HCT116 (cell line): ENCODE results near the gene EIF4E1B.

Experiments
- CTCF ChIP-seq, 3 experiments: fragments of 200-600 bp in 1 of 3; sonication (generic) in 1 of 3; IDR thresholded peaks in 2 of 3; conservative IDR thresholded peaks in 1 of 3; 2 replicates each; pipeline ENCODE4 v1.5.1; 2012 to 2017; ENCODE audit warnings: low read depth in 2 of 3, low read length in 2 of 3, antibody characterized with exemption in 1 of 3, borderline replicate concordance in 1 of 3, control low read depth in 1 of 3, mild to moderate bottlenecking in 1 of 3, mixed read lengths in 1 of 3, mixed run types in 1 of 3, moderate library complexity in 1 of 3; ENCODE audit not compliant: insufficient read depth in 1 of 3
- POLR2AphosphoS5 ChIP-seq: IDR thresholded peaks from 2 replicates; pipeline ENCODE4 v1.6.1; 2011; ENCODE audit warnings: mild to moderate bottlenecking, low read depth, low read length, moderate library complexity
- ZBTB33 ChIP-seq: IDR thresholded peaks from 2 replicates; pipeline ENCODE4 v1.6.1; 2011; ENCODE audit warnings: mild to moderate bottlenecking, low read length, moderate library complexity; ENCODE audit not compliant: insufficient replicate concordance; ENCODE audit errors: extremely low read depth

- no peak for TF ChIP-seq CTCF (IDR thresholded peaks at IDR 0.05 in 2 of 3, conservative IDR thresholded peaks at IDR 0.05 in 1 of 3; ENCODE audit: borderline replicate concordance in 1 of 3, insufficient read depth in 1 of 3, low read depth in 2 of 3, low read length in 2 of 3)
- TF ChIP-seq ZBTB33 = no peak
- TF ChIP-seq POLR2AphosphoS5 = no peak
These were observed 17.5 kb downstream of the EIF4E1B start for GRCh38 chr5:176647843-176648473.
